Chondrocyte (in vitro differentiated cells): ENCODE data around the gene FRMD3. TPM values are rescaled to one million over a fixed set of nuclear protein-coding genes. Genes with fewer than 3 reads are reported as not detected.

Experiments
- DNase-seq: peaks from one replicate; pipeline ENCODE4 v3.0.0; 2021; ENCODE audit warnings: mixed read lengths, low spot score
- H3K27ac Mint-ChIP-seq: one replicate; pipeline ENCODE4 v1.8.0; 2021; ENCODE audit warnings: mild to moderate bottlenecking, moderate library complexity, mixed read lengths; ENCODE audit not compliant: unreplicated experiment
- H3K27me3 Mint-ChIP-seq: 2 replicates; pipeline ENCODE4 v1.8.0; 2021; ENCODE audit warnings: low read depth, mixed read lengths
- H3K36me3 Mint-ChIP-seq: 2 replicates; pipeline ENCODE4 v1.8.0; 2021; ENCODE audit warnings: low read depth, mixed read lengths
- H3K4me1 Mint-ChIP-seq: 2 replicates; pipeline ENCODE4 v1.8.0; 2021; ENCODE audit warnings: low read depth, mild to moderate bottlenecking, mixed read lengths
- H3K4me3 Mint-ChIP-seq: one replicate; pipeline ENCODE4 v1.8.0; 2021; ENCODE audit warnings: mild to moderate bottlenecking, moderate library complexity, mixed read lengths; ENCODE audit not compliant: unreplicated experiment
- H3K9me3 Mint-ChIP-seq: 2 replicates; pipeline ENCODE4 v1.8.0; 2021; ENCODE audit warnings: low read depth, mixed read lengths
- total RNA-seq: library from RNA; stranded (reverse); gene quantifications from 3 replicates; pipeline ENCODE4 v1.2.1, GENCODE V29; 2021
- TF ChIP-seq, protein P1 (sequence below): fragments of 200-600 bp; sonication (generic); IDR thresholded peaks from 2 replicates; pipeline ENCODE4 v1.5.0; 2021; ENCODE audit warnings: antibody characterized with exemption, mild to moderate bottlenecking, moderate library complexity

The FRMD3 gene
- total RNA-seq, 1 donor from 2014 or later, result 1.1 TPM

DNA sequence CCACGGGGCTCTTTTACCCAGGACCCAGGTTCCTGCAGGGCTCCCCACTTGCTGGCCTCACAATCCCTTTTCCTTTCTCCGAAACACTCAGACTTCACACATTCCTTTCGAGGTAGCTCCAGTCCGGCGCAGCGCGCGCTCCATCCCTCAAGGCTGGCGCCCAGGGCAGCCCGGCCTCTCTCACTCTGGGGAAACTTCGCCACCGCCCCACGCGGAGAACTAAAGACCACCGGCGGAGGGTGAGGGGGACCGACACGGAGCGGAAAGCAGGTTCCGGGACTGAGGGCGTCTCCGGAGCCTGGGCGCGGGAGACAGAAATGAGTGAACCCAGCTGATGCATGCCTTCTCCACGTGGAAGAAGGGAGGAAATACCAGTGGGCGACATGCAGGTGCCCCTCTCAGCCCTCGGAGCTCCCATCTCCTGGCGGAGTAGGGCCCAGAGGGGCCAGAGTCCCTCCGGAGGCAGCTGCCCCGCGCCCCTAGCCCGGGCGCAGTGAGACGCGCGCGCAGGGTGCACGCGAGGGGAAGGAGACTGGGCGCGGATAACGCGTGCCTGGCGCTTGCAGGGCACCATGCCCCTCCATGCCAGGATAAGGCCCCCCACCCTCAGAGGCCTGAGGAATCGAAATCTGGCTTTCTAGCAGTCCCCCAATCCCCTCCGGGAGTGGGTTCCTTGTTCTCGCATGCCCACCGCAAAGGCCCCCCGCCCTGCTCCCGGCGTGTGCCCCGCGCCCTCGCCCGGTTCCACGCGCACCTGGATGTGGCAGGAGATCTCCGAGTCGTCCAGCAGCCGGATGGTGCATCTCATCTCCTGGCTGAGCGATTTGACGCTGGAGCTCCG is 650 bp downstream of the FRMD3 start:
- peak overlapping the region; percentile 72 for H3K4me3 Mint-ChIP-seq
- peaks cover 3% of the 10 kb centered on the region for H3K9me3 Mint-ChIP-seq
- no peak overlapping the region for H3K27ac Mint-ChIP-seq
- H3K27me3 Mint-ChIP-seq, result peaks cover 6% of the 10 kb centered on the region
- H3K4me1 Mint-ChIP-seq, result peaks cover 14% of the 10 kb centered on the region
- TF ChIP-seq, protein P1, sequence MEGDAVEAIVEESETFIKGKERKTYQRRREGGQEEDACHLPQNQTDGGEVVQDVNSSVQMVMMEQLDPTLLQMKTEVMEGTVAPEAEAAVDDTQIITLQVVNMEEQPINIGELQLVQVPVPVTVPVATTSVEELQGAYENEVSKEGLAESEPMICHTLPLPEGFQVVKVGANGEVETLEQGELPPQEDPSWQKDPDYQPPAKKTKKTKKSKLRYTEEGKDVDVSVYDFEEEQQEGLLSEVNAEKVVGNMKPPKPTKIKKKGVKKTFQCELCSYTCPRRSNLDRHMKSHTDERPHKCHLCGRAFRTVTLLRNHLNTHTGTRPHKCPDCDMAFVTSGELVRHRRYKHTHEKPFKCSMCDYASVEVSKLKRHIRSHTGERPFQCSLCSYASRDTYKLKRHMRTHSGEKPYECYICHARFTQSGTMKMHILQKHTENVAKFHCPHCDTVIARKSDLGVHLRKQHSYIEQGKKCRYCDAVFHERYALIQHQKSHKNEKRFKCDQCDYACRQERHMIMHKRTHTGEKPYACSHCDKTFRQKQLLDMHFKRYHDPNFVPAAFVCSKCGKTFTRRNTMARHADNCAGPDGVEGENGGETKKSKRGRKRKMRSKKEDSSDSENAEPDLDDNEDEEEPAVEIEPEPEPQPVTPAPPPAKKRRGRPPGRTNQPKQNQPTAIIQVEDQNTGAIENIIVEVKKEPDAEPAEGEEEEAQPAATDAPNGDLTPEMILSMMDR, result no peak
- no peaks in the 10 kb centered on the region for H3K36me3 Mint-ChIP-seq
- DNase-seq, result no peak

DNA sequence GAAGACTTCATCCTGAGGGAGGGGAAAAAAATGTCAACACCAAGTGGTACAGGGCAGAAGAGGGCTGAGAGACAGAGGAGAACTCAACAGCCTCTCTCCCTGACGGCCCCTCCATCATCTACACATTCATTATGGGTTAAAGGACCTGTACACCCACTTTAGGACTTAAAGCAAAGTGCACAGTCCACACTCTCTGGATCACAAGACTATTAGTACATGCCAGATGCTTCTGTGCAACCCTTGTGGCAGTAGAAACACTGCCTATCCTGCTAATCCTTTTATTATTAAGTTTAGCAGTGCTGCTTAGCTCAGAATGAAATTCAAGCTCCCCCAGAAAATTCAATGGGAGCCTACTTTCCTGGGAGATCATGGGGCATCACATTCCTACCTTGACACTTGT is 1.9 kb downstream of the FRMD3 start:
- Mint-ChIP-seq H3K27ac (no peak overlapping the region), H3K36me3 (no peaks in the 10 kb centered on the region), H3K9me3 (no peaks in the 10 kb centered on the region), H3K4me3 (no peak overlapping the region), H3K27me3 (peaks cover 6% of the 10 kb centered on the region), H3K4me1 (peaks cover 14% of the 10 kb centered on the region)
- TF ChIP-seq, protein P1, result no peak
- no peak for DNase-seq

DNA sequence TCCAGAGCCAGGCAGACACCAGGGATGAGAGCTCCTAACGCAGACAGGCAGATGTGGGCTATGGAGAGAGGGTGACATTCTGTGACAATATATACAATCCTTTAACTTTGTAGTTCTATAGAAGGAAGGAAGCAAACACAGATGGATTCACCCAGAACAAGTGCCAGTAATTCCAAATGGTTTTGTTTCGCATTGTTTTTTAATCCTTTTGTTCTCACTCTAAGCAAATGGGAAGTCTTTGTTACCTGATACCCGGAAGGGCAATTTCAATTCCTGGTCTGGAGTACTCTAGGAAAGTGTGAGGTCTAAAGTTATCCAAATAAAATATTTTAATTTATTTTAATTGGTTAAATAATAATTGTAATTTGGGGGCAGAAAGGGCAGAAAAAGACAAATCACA is 2.5 kb downstream of the FRMD3 start:
- Mint-ChIP-seq H3K4me1 (peaks cover 14% of the 10 kb centered on the region), H3K27me3 (peaks cover 6% of the 10 kb centered on the region), H3K27ac (no peak overlapping the region), H3K4me3 (no peak overlapping the region), H3K36me3 (no peaks in the 10 kb centered on the region), H3K9me3 (no peaks in the 10 kb centered on the region)
- TF ChIP-seq, protein P1, result no peak
- no peak for DNase-seq

DNA sequence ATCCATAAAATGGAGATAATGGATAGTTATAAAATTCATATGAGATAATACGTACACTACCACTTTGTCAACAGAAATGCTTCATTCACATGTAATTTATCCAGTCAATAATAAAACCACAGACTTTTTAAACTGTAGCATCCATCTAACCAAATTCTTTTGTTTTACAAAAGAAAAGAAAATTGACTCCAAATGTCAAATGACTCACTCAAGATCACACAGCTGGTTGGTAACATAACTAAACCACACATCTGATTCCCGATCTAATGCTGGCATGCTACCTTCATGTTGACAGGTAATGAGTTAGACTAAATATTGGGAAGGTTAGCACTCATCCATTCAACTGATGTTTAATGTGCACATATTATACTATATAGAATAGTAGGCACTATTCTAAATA is 4.9 kb downstream of the FRMD3 start:
- Mint-ChIP-seq H3K27ac (no peak overlapping the region), H3K36me3 (no peaks in the 10 kb centered on the region), H3K4me3 (no peak overlapping the region), H3K27me3 (peaks cover 6% of the 10 kb centered on the region), H3K9me3 (peaks cover 8% of the 10 kb centered on the region), H3K4me1 (peaks cover 8% of the 10 kb centered on the region)
- DNase-seq, result no peak
- TF ChIP-seq, protein P1, result no peak

DNA sequence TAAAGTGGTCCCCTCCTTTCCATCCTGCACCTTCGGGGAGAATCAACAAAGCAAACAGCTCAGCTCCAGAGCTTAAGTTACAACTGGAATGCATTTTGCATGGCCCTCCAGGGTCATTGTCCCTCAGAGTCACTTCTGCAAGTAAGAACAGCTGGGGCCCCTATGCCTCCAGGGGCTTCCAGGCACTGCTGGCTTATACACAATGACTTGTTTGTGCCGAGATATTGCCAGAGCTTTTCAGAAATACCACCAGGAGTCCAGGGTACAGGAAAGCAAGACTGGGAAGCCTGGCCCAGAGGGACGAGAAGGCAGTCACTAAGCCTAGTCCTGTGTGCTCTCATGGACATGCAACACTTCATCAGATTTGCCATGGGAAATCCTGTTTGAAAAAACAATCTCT is 11.3 kb downstream of the FRMD3 start:
- Mint-ChIP-seq H3K27ac (no peak overlapping the region), H3K4me1 (peaks cover 3% of the 10 kb centered on the region), H3K27me3 (peaks cover 7% of the 10 kb centered on the region), H3K36me3 (no peaks in the 10 kb centered on the region), H3K9me3 (peaks cover 8% of the 10 kb centered on the region), H3K4me3 (no peak overlapping the region)
- TF ChIP-seq, protein P1, result no peak
- no peak for DNase-seq
